Smooth muscle cell (in vitro differentiated cells): ENCODE data around the gene TULP3. TPM values are rescaled to one million over a fixed set of nuclear protein-coding genes. Genes with fewer than 3 reads are reported as not detected.

Source experiments
- polyA plus RNA-seq: library from polyadenylated mRNA; unstranded; fragments of >200 nt; fragmentation: Nextera tagmentation; extraction: Ambion mirVana; gene quantifications from 2 replicates; pipeline ENCODE4 v1.2.1, GENCODE V29; 2016
- small RNA-seq: library from RNA; depleted of rRNA; stranded (forward); fragments of <200 nt; gene quantifications from one replicate; pipeline ENCODE3, GENCODE V24; 2014
- total RNA-seq: library from RNA; depleted of rRNA; stranded (reverse); fragments of >200 nt; gene quantifications from 2 replicates; pipeline ENCODE4 v1.2.3, GENCODE V29; 2014

TULP3 gene
- total and polyA plus RNA-seq, 2 experiments from 2014 or later = 33.7 to 40.6 TPM

Small RNAs within 50 kb of the gene (small RNA-seq; reads per million reads assigned to genes)
- not detected for gene RNU6-1315P

Other genes with a start within 250 kb of the TULP3 start
- gene FKBP4, start 95.9 kb upstream of the TULP3 start, total RNA-seq = 19.0 and 27.5 TPM in 2 replicates
- 32.6 and 46.5 TPM in 2 replicates for gene FKBP4, start 95.9 kb upstream of the TULP3 start, polyA plus RNA-seq
- 14.3 and 14.6 TPM in 2 replicates for gene ITFG2, start 78.2 kb upstream of the TULP3 start, total RNA-seq
- gene ITFG2, start 78.2 kb upstream of the TULP3 start, polyA plus RNA-seq = 21.5 and 22.3 TPM in 2 replicates
- 0.04 and 0.54 TPM in 2 replicates for gene NRIP2, start 55.9 kb upstream of the TULP3 start, total RNA-seq
- 0.29 and 1.0 TPM in 2 replicates for gene NRIP2, start 55.9 kb upstream of the TULP3 start, polyA plus RNA-seq
- gene TEX52, start 33.9 kb upstream of the TULP3 start, total RNA-seq = not detected in 2 replicates
- gene TEX52, start 33.9 kb upstream of the TULP3 start, polyA plus RNA-seq = 0.14 TPM in 1 of 2 replicates, not detected in the other
- 2.3 and 3.7 TPM in 2 replicates for gene FOXM1, start 13.7 kb upstream of the TULP3 start, total RNA-seq
- gene FOXM1, start 13.7 kb upstream of the TULP3 start, polyA plus RNA-seq = 8.1 and 9.6 TPM in 2 replicates
- gene RHNO1, start 13.7 kb upstream of the TULP3 start, total RNA-seq = 20.5 and 22.6 TPM in 2 replicates
- 23.4 and 29.7 TPM in 2 replicates for gene RHNO1, start 13.7 kb upstream of the TULP3 start, polyA plus RNA-seq
- 12.0 and 14.3 TPM in 2 replicates for gene TEAD4, start 68.5 kb downstream of the TULP3 start, total RNA-seq
- gene TEAD4, start 68.5 kb downstream of the TULP3 start, polyA plus RNA-seq = 12.0 and 12.7 TPM in 2 replicates
- 29.8 and 46.9 TPM in 2 replicates for gene TSPAN9, start 186.5 kb downstream of the TULP3 start, total RNA-seq
- gene TSPAN9, start 186.5 kb downstream of the TULP3 start, polyA plus RNA-seq = 14.4 and 17.7 TPM in 2 replicates